HG02938 (cell line): ENCODE data around the gene CYP2J2.
"Not testable (repeated sequence)": the region's sequence is repeated elsewhere in the genome, so short reads cannot be mapped to it uniquely, and the experiment has no call there.

Source experiments
- ATAC-seq: cut with Tn5 transposase; IDR thresholded peaks from one replicate; pipeline ENCODE4 v1.9.1; 2021; ENCODE audit warnings: mild to moderate bottlenecking, moderate library complexity; ENCODE audit not compliant: unreplicated experiment

The CYP2J2 gene

GRCh38 chr1:59921258-59921899, 5.2 kb downstream of the CYP2J2 start:
- not testable (repeated sequence) for ATAC-seq

DNA sequence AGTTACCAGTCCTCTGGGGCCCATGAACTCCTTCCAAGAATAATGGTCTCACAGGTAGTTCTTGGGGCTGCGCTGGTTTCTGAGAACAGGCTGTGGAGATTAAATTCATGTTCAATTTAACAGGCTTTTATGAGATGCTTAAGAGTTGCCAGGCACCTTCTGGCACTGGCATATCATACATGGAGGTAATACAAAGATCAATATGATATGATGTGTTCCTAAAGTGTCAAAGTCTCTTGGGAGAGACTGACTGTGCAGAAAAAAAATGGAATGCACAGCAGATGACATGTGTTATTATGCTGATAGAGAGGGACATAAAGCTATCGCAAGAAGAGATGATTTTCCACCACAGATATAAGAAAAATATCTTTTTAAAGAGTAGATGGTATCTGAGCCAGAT, 6.8 kb downstream of the CYP2J2 start:
- no peak for ATAC-seq

DNA sequence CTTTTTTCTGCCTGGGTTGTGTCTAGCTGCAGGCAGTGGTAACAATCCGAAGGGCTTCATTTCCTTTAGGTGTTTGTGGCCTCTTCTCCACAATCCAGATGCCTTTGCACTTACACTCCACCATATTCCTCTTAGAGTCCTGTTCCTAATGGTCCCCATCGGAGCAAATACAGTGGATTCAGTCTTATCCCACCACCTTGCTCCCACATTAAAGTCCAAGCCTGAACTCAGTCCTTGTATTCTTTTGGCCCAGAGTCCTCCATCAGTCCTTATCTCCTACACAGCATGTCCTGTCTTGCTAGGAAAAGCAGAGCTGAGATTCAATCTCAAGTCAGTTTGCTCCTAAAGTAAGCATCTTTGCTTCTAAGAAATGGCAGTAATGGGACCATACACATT, 8.8 kb downstream of the CYP2J2 start:
- no peak for ATAC-seq

DNA sequence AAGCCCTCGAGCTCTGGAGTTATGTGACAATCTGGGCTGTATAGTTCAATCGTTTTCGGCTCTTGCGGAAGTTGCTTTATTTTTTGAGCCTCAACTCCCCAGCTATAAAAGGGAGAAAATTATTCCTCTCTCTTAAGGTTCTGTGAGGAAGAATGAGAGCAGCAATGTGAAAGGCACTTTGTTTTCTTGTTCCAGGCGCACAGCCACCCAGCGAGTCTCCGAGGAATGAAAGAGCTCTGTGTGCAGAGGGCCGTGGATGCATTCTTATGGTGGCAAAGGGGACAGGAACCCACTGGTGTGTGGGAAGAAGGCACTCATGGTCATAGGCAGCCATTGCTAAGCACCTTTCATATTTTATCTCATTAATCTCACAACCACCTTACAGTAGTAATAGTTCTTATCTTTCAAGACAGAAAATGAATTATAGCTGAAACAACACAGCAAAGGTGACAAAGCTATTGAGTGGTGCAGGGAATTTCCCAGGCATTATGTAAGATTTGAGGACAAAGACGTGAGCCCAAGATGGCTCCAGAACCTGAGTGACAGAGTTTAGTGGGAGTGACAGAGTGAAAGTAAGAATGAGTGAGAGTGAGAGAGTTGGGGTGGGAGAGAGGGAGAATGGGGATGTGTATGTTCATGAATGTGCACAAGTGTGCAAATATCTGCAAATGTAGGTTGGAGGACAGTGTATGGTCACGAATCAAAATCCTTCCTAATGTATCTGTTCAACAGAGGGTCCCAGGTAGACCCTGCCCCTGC, 9.4 kb downstream of the CYP2J2 start:
- ATAC-seq: no peak

- no peak for ATAC-seq
Observed at GRCh38 chr1:59915516-59915915, 11.1 kb downstream of the CYP2J2 start.

GRCh38 chr1:59914791-59915286, 11.7 kb downstream of the CYP2J2 start:
- ATAC-seq: not testable (repeated sequence)

GRCh38 chr1:59908682-59909081, 17.9 kb downstream of the CYP2J2 start:
- no peak for ATAC-seq

GRCh38 chr1:59908084-59908483, 18.5 kb downstream of the CYP2J2 start:
- no peak for ATAC-seq

GRCh38 chr1:59906931-59907330, 19.6 kb downstream of the CYP2J2 start:
- ATAC-seq: no peak

DNA sequence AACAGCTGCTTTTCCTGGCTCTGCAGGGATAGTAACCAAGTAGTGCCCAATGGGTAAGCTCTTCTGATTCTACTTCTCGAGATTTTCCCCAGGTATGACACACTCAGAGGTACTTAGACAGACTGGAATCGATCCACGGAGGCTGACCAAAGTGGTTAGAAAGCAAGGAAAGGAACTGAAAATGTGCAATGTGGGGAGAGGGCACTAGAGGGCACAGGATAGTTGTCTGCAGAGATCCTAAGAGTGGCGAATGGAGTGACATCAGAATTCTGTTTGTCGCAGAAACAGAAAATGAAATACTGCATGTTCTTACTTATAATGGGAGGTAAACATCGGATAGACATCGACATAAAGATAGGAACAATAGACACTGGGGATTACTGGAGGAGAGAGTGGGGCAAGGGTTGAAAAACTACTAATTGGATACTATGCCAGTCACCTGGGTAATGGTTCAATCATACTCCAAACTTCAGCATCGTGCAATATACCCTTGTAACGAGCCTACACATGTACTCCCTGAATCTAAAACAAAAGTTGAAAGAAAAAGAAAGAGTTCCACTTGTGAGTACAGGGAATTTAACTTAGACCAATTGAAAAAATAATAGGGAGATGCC, 23.3 kb downstream of the CYP2J2 start:
- ATAC-seq: peak; percentile 78

DNA sequence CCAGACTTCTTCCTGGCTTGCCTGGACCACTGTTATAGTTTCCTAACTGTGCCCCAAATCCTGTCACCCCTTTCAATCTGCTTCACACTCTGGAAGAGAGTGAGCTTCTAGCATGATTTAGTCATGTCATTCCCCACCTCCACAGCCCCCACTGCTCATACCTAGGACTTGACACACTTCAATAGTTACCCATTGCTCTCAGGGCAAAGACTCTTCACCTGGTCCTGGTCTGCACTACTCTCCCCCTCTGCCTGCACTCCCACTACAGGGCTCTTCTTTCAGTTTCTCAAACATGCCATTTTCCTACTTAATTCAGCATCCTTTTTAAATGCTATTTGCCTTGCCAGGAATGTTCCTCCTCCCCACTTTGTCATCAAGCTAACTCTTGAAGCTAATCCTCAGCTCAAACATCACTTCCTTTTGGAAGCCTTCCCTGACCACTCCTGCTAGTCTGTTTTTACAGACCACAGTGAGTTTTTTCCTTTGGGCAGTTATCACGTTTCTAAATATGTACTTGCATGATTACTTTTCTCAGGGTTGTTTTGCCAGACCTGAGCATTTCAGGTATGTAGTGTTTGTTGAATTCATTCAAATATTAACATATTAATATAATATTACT, 24.7 kb downstream of the CYP2J2 start:
- ATAC-seq: no peak

GRCh38 chr1:59900640-59901039, 25.9 kb downstream of the CYP2J2 start:
- no peak for ATAC-seq

DNA sequence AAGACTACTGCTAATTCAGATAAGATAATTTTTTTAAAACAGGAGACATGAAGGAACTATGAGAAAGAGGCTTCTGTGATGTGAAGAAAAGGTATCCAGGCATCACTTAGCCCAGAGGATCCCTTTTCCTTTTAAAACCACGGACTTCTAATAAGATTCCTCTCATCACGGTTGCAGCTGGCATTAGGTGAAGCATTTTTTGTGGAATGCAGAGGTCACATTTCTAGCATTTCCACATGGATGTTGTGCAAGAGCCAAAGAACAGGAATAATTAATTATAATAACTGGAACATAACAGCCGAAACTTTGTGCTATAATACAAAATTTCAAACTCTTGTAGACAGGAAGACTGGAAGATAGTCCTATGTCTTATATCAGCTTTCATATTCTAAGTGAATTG, 27.6 kb downstream of the CYP2J2 start:
- ATAC-seq: no peak

DNA sequence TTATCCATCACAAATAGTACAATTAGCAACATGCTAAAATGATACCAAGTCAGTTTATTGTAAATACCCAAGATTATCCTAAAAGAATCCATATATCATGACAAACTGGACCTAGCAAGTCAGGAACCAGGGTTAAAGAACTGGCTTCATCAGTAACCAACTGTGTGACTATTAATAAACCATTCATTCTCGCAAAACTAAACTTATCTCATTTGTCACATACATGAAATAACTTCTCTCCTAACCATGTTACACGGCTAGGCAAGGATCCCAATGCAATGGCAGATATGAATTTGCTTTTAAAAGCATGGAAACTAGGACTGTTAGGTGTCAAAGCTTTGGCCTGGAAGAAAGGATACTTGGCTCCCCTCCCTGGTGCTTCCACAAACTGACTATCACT, 29.4 kb downstream of the CYP2J2 start:
- ATAC-seq: no peak

GRCh38 chr1:59892841-59893811, 33.4 kb downstream of the CYP2J2 start:
- ATAC-seq: no peak

- ATAC-seq: no peak
Observed at GRCh38 chr1:59885160-59885832, 41.3 kb downstream of the CYP2J2 start.

GRCh38 chr1:59880735-59881134, 45.8 kb downstream of the CYP2J2 start:
- no peak for ATAC-seq

- ATAC-seq: no peak
Observed at GRCh38 chr1:59879996-59880505, 46.5 kb downstream of the CYP2J2 start.

- ATAC-seq: no peak
Observed at GRCh38 chr1:59879574-59879973, 47.0 kb downstream of the CYP2J2 start.

DNA sequence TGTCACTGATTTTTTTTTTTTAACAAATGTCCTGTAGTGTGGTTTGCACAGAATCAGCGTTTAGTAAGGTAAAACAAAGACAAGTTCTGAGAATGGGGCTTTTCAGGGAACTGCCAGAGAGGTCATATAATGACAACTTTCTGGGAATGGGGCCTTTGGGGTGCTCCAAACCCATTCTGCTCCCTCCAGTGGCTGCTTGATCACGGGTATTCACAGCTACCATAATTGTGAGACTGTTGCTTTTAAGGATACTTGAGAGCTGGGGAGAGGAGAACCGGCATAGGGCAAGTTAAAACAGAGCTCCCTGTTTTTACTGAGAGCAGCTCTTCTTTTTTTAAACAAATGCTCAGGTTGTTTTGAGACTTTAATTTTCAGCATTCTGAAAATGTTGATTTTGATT, 48.2 kb downstream of the CYP2J2 start:
- ATAC-seq: no peak
